ENCODE data around the gene LGR6. TPM values are rescaled to one million over a fixed set of nuclear protein-coding genes. Genes with fewer than 3 reads are reported as not detected.

The LGR6 gene
- total RNA-seq, 4 donors from 2014 or later = 0.12 to 2.8 (median 0.48) TPM

DNA sequence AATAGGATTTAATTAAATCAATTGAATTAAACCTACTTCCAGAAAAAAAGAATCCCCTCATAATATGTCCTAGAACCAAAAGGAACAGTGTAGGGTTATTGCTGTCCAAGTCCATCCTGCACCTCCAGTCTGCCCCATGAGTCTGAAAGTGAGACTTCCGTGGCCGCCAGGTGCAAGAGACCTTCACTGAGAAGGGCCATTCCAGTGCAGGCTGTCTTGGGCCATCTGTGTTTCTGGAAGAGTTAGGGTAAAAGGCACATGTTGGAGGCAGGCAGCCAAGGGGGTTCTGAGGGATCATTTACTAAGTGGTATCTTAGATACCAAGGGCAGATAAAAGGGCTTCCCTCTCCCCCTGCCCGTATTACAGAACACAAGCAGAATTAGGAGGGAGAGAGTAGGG is 117.1 kb downstream of the LGR6 start:
- no peak for ATAC-seq

DNA sequence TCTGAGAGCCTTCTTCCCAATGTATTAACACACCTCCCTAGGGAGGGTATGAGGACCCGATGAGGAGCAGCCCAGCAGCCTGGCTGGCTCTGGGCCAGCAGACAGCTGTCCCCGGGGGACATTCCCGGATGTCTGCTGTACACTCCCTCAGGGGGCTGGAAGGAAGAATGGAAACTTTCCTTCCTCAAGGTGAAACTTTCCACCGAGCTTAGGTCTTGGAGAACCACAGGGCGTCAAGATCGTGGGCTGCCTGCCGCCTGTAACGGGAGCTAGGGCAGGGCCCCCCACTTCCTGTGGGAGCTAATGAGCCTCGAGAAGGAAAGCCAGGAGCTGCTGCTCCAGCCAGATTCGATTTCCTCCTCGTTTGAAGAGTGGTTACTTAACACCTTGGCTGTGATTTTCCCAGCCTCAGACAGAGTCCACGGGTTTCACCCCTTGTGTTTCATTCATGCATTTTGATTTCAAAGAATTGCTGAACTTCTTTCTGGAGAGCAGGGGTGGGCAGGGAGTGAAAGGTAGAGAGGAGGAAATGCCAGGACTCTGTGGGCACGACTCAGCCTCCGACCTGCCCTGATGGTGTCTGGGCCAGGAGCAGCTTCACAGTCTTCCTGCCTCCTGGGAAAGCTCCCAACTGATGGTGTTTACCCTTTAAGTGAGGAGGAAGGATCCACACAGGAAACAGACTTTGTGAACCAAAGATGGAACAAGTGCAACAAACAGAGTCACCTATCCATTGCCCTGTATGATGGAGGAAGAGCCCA is 118.5 kb downstream of the LGR6 start:
- H3K27ac ChIP-seq = no peak overlapping the region
- TF ChIP-seq POLR2A (IDR thresholded peaks at IDR 0.05) = no peak
- no peak for TF ChIP-seq POLR2AphosphoS5 (IDR thresholded peaks at IDR 0.05)
- TF ChIP-seq, protein P1, sequence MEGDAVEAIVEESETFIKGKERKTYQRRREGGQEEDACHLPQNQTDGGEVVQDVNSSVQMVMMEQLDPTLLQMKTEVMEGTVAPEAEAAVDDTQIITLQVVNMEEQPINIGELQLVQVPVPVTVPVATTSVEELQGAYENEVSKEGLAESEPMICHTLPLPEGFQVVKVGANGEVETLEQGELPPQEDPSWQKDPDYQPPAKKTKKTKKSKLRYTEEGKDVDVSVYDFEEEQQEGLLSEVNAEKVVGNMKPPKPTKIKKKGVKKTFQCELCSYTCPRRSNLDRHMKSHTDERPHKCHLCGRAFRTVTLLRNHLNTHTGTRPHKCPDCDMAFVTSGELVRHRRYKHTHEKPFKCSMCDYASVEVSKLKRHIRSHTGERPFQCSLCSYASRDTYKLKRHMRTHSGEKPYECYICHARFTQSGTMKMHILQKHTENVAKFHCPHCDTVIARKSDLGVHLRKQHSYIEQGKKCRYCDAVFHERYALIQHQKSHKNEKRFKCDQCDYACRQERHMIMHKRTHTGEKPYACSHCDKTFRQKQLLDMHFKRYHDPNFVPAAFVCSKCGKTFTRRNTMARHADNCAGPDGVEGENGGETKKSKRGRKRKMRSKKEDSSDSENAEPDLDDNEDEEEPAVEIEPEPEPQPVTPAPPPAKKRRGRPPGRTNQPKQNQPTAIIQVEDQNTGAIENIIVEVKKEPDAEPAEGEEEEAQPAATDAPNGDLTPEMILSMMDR (IDR thresholded peaks at IDR 0.05) = no peak
- TF ChIP-seq EP300 (IDR thresholded peaks at IDR 0.05) = no peak
- H3K4me3 ChIP-seq = no peak overlapping the region
- no peak for ATAC-seq
- peaks cover 32% of the 10 kb centered on the region for H3K27me3 ChIP-seq
- H3K9me3 ChIP-seq = no peaks in the 10 kb centered on the region
- H3K36me3 ChIP-seq = no peaks in the 10 kb centered on the region
- WGBS, 2 donors (ENCODE audit: low coverage in 1 of 2) = 0% methylated on average over 3 of the region's 14 CpGs; no CpG with 5 or more reads in 1 of the 2 donors
- H3K4me1 ChIP-seq = no peaks in the 10 kb centered on the region

More for the DNA sequence above, 117.1 kb downstream of the LGR6 start:
- no peak for TF ChIP-seq POLR2A (IDR thresholded peaks at IDR 0.05)
- TF ChIP-seq, protein P1 (IDR thresholded peaks at IDR 0.05) = no peak
- WGBS, 2 donors (ENCODE audit: low coverage in 1 of 2) = 72 to 90% methylated on average over 2 to 3 of the region's 3 CpGs
- Histone ChIP-seq H3K27ac (no peak overlapping the region), H3K4me3 (no peak overlapping the region), H3K9me3 (no peaks in the 10 kb centered on the region), H3K27me3 (peaks cover 40% of the 10 kb centered on the region), H3K4me1 (no peaks in the 10 kb centered on the region), H3K36me3 (no peaks in the 10 kb centered on the region)

DNA sequence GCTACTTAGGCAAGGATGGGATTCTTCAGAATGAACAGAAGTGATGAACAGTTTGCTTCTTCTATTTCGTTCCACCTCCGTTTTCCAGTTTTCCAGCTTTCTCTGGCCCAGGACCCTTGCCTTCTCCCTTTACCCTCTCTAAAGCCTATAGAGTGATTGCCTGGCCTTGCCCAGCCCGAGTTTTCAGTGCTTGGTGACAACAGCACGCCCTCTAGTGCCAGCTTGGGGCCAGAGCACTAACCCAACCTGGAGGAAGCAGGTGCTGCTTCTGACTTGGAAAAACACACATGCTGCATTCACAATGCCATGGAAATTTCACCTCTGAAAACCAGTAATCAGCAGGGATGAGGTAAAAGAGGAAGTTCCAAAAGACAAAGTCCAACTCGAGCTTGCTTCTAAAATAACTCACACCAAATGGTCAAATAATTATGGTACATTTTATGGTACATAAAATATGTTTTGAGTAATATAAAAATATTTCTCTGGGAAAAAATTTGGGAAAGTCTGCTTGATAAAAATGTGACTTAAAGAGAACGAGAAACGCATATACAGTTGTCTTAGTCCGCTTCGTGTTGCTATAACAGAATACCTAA is 122.1 kb downstream of the LGR6 start:
- Histone ChIP-seq H3K9me3 (no peaks in the 10 kb centered on the region), H3K27ac (no peak overlapping the region), H3K4me1 (no peaks in the 10 kb centered on the region), H3K27me3 (peaks cover 37% of the 10 kb centered on the region), H3K4me3 (no peak overlapping the region), H3K36me3 (no peaks in the 10 kb centered on the region)
- peak; percentile 53 for ATAC-seq
- WGBS, 2 donors (ENCODE audit: low coverage in 1 of 2) = 16 to 18% methylated on average over 7 to 9 of the region's 9 CpGs
- TF ChIP-seq POLR2A (IDR thresholded peaks at IDR 0.05) (no peak), POLR2AphosphoS5 (IDR thresholded peaks at IDR 0.05) (no peak)
- TF ChIP-seq, protein P1 (IDR thresholded peaks at IDR 0.05) = peak; percentile 76 to 85 (median 81)

DNA sequence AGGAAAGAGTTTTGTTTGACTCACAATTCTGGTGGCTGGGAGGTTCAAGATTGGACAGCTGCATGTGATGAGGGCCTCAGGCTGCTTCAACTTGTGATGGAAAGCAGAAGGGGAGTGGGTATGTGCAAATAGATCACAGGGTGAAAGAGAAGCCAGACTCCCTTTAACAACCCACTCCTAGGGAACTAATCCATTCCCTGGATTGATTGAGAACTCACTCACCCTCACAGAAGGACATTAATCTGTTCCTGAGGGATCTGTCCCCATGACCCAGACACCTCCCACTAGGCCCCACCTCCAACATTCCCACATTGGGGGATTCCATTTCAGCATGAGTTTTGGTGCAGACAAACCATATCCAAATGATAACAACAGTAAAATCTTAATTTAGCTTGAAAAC is 122.6 kb downstream of the LGR6 start:
- peaks cover 34% of the 10 kb centered on the region for H3K27me3 ChIP-seq
- H3K4me1 ChIP-seq = no peaks in the 10 kb centered on the region
- no peak overlapping the region for H3K27ac ChIP-seq
- no peaks in the 10 kb centered on the region for H3K36me3 ChIP-seq
- no peaks in the 10 kb centered on the region for H3K9me3 ChIP-seq
- ATAC-seq = no peak
- TF ChIP-seq, protein P1 (IDR thresholded peaks at IDR 0.05) = no peak
- TF ChIP-seq POLR2A (IDR thresholded peaks at IDR 0.05) = no peak
- TF ChIP-seq EP300 (IDR thresholded peaks at IDR 0.05) = no peak
- no peak for TF ChIP-seq POLR2AphosphoS5 (IDR thresholded peaks at IDR 0.05)
- H3K4me3 ChIP-seq = no peak overlapping the region

Data from gastroesophageal sphincter (tissue), 4 donors.